ENCODE results near the gene CLIC4.
"Not testable (repeated sequence)": the region's sequence is repeated elsewhere in the genome, so short reads cannot be mapped to it uniquely, and the experiment has no call there.

Gene CLIC4

GRCh38 chr1:24886241-24886640 lies 141.0 kb downstream of the CLIC4 start:
- DNase-seq: no peak

- DNase-seq: no peak
Measured at GRCh38 chr1:24888061-24888970, 143.1 kb downstream of the CLIC4 start.

GRCh38 chr1:24888971-24889676 lies 143.9 kb downstream of the CLIC4 start:
- DNase-seq: no peak

- DNase-seq: no peak
Measured at GRCh38 chr1:24890887-24891286, 145.6 kb downstream of the CLIC4 start.

GRCh38 chr1:24891367-24891766 lies 146.1 kb downstream of the CLIC4 start:
- DNase-seq: not testable (repeated sequence)

- no peak for DNase-seq
Measured at GRCh38 chr1:24892188-24893153, 147.2 kb downstream of the CLIC4 start.

GRCh38 chr1:24893431-24893830 lies 148.2 kb downstream of the CLIC4 start:
- no peak for DNase-seq

All from NCI-H524 treated with DMSO at 0.1 percent for 48 hours (cell line).